GM21723 (cell line): ENCODE data around the gene ZNF432.
A peak's percentile ranks its signal among the peaks of the same experiment; 100 is the strongest.
"Not testable (repeated sequence)": the region's sequence is repeated elsewhere in the genome, so short reads cannot be mapped to it uniquely, and the experiment has no call there.

Source experiments
- ATAC-seq: cut with Tn5 transposase; IDR thresholded peaks from one replicate; pipeline ENCODE4 v1.9.1; 2021; ENCODE audit warnings: mild to moderate bottlenecking, moderate library complexity; ENCODE audit not compliant: unreplicated experiment

The ZNF432 gene

GRCh38 chr19:52048555-52049501 lies at the start of gene ZNF432:
Gene ZNF432, minus strand, starts transcription at chr19:52048838. Its CDS starts 1,970 bp downstream, at chr19:52046868.
- peak; percentile 78 for ATAC-seq

- not testable (repeated sequence) for ATAC-seq
Observed at GRCh38 chr19:52096416-52096815, 47.8 kb upstream of the ZNF432 start.

GRCh38 chr19:52095172-52096014 lies 46.8 kb upstream of the ZNF432 start, which contains the start of gene ZNF841:
Gene ZNF841, minus strand, starts transcription at chr19:52095765. Its CDS starts 10,964 bp downstream, at chr19:52084801.
- ATAC-seq = peak; percentile 80

- no peak for ATAC-seq
Observed at GRCh38 chr19:52094526-52095130, 46.0 kb upstream of the ZNF432 start.

GRCh38 chr19:52086481-52086880 lies 37.8 kb upstream of the ZNF432 start:
- no peak for ATAC-seq

- ATAC-seq = no peak
Observed at GRCh38 chr19:52070496-52070895, 21.9 kb upstream of the ZNF432 start.

GRCh38 chr19:52069653-52070052 lies 21.0 kb upstream of the ZNF432 start:
- ATAC-seq = no peak

GRCh38 chr19:52066258-52066863 lies 17.7 kb upstream of the ZNF432 start:
- no peak for ATAC-seq

GRCh38 chr19:52065399-52065798 lies 16.8 kb upstream of the ZNF432 start:
- no peak for ATAC-seq

GRCh38 chr19:52056480-52056879 lies 7.8 kb upstream of the ZNF432 start:
- ATAC-seq = not testable (repeated sequence)

- not testable (repeated sequence) for ATAC-seq
Observed at GRCh38 chr19:52051736-52052135, 3.1 kb upstream of the ZNF432 start.

GRCh38 chr19:52039169-52039568 lies 9.5 kb downstream of the ZNF432 start:
- ATAC-seq = no peak

GRCh38 chr19:52034051-52034728 lies 14.4 kb downstream of the ZNF432 start:
- ATAC-seq = no peak

GRCh38 chr19:52028780-52029123 lies 19.9 kb downstream of the ZNF432 start:
- peak; percentile 28 for ATAC-seq

- ATAC-seq = peak; percentile 90
Observed at GRCh38 chr19:52028027-52028779, 20.4 kb downstream of the ZNF432 start, which contains the start of gene ZNF614. Gene ZNF614, minus strand, starts transcription at chr19:52028379. Its CDS starts 2,634 bp downstream, at chr19:52025745.

- not testable (repeated sequence) for ATAC-seq
Observed at GRCh38 chr19:52026255-52026990, 22.2 kb downstream of the ZNF432 start.

- not testable (repeated sequence) for ATAC-seq
Observed at GRCh38 chr19:52024478-52024877, 24.2 kb downstream of the ZNF432 start.

- no peak for ATAC-seq
Observed at GRCh38 chr19:52022193-52022592, 26.4 kb downstream of the ZNF432 start.

GRCh38 chr19:52020506-52020905 lies 28.1 kb downstream of the ZNF432 start:
- ATAC-seq = no peak
